IPS-NIHi7 (cell line): ENCODE measurements around the gene LRRC51.
"Not testable (repeated sequence)": the region's sequence is repeated elsewhere in the genome, so short reads cannot be mapped to it uniquely, and the experiment has no call there.

Source experiments
- DNase-seq: peaks from one replicate; pipeline ENCODE4 v3.0.0; 2012; ENCODE audit warnings: mixed read lengths; ENCODE audit errors: extremely low spot score

Gene LRRC51

DNA sequence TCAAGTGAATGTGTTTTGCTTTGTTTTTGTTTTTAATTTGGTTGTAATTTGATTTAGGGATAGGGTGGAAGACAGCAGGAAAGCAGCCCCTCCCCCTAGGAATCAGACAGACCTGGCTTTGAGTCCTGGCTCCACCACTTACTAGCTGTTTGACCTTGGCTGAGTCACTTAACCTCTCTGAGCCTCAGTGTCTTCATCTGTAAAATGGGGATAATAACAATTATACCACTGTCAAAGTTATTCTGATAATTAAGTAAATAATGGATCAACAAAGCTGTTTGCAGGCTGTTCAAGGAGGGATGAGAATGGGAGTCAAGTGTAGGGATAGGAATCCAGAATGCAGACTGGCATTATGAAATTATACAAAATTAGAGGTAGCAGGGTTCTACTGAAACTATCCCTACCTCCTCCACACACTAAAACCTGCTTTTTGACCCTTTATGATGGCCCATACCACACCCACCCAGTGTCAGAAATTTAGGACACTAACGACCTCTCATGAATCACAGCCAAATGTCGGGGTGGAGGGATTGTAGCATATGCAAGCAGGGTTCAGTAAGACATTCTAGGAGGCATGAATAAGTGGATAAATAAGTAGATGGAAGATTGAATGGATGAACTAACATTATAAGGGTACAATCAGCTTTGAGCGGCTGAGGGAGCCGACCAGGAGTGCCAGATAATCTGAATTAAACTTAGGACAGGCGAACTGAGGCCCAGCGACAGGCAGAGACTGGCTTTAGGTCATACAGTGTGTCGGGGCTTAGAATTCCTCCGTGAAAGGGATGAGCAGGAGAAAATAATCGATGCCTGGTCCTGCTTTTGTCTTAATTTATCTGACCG, 30.9 kb downstream of the LRRC51 start:
- DNase-seq = no peak

DNA sequence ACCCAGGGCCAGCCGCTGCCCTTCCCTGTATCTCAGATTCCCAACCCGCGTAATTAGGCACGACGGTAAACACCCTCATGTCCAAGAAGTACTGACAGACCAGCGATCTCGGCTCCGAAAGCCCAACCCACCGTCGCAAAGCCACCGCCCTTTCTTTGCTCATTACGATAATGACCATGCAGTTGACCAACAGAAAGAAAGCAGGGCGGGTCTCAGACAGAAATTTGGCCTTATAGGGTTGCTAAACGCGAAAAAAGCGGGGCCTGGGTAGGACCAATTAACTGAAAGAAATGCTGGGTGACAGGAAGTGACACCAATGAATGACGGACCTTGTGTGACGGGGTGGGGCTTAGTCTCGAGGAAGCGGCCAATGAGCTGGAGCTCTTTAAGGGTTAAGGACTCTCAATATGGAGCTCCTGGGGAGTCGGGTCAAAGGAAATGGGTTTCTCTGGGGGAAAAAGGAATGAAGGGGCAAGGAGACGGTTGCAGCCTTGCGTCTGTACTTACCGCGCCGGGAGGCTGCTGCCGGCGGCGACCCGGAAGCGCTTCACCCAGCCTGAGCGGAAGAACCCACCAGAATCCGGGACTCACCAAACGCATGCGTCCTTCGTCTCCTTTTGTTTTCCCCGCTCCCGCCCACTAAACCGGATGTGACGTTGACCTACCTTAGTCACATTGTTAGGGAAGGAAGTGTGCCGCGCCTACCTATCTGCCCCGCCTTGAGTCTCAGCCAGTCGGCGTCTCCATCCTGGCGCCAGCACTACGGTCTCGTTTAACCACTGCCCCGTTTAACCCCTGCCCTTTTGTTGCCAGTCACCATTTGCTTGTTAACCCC, 31.7 kb downstream of the LRRC51 start, which contains the start of gene ANAPC15:
TSS of gene ANAPC15 (minus strand) at position 553 of the 835 bp plus-strand sequence. CDS start 1,419 bp downstream, outside the sequence.
- peak; percentile 93 for DNase-seq

DNA sequence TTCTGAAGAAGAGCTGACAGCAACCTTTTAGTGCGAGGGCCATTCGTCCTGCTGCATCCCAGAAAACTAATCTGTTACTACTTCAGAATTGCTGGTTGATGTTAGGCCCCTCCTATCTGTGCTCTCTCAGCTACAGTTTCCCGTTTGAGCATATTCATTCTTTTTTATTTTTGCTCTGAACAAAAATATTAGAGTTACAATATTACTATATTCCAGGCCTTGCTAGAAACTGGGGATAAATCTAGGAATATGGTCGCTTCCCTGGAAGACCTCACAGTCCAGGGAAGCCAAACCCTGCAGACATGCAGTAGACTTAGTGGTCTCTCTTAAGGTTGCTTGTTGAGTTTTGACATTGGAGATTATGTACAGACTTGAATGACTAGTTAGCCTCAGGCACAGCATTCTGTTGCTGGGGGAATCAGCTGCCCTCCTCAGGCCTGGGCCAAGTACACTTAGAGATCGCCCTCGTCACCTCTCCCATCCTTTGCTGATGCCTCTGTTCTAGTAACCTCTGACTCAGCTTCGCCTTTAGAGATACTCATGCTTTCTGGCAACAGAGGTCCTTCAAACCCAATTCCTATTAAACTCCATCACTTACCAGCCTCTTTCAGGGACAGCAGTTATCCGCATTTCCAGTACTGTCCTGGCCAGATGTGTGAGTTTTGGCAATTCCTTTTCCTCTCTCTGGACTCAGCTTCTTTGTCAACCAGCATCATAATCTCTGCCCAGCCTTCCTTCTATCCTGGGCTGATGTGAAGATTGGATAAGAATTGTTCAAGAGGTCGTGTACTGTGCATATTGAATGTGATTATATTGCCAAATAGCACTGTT, 32.5 kb downstream of the LRRC51 start:
- no peak for DNase-seq

DNA sequence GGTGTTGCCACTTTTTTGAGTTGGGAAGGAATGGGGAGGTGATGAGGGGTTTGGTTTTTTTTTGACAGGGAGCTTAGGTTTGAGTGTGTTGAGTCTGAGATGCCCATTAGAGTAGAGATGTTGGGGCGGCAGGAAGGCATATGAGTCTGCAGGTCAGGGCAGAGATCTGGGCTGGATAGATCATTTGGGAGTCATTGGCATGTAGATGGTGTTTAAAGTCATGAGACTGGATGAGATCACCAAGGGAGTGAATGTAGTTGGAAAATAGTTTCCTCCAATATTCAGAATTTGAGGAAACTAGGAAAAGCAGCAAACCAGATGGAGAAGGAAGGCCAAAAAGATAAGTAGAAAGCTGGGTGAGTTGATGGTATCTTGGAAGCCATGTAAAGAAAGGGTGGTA, 33.9 kb downstream of the LRRC51 start:
- no peak for DNase-seq

DNA sequence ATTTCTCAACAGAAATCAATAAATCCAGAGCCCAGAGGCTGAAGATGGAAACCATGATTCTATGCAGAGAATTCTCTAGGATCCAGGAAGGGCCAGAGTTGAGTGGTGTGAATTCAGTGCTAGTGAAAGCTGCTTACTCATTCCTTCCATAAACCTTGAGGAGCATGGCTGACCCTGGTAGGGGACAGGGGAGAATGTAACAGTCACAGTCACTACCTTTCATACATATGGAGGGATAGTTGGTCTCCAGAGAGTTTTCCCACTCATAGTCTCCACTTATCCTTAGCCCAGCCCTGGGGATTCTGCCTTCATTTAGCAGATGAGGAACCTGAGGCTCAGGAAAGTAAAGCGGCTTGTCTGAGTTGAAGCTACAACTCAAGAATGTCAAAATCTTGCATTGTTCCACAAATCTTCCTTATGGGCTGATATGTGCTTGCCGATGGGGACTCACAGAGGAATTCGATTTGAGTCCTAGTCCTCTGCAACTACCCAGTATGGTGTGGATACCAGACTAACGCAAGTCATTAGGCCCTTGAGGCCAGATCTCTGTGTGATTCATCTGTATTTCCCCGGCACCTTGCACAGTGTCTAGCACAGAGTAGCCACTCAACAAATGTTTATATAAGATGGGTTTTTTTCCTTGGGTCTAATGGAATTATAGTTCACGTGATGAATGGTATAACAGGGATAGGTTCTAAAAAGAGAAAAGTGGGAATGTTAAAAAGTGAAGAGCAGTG, 35.5 kb downstream of the LRRC51 start:
- no peak for DNase-seq

DNA sequence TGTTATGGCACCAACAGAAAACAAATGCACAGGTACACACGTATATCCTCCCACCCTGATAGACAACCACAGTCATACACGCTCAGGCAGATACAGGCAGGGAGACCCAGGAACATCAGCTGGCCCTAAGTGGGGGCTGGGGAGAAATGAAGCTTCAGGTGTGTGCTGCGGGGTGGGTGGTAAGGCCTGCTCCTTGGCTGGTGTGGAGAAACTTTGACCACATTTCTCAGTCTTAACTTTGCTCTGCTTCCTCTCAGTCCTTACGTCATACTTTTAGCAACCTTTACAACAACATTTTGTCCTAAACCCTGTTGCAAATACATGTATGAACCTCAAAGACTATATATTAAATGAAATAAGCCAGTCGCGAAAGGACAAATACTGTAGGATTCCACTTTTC, 38.5 kb downstream of the LRRC51 start:
- DNase-seq = no peak

DNA sequence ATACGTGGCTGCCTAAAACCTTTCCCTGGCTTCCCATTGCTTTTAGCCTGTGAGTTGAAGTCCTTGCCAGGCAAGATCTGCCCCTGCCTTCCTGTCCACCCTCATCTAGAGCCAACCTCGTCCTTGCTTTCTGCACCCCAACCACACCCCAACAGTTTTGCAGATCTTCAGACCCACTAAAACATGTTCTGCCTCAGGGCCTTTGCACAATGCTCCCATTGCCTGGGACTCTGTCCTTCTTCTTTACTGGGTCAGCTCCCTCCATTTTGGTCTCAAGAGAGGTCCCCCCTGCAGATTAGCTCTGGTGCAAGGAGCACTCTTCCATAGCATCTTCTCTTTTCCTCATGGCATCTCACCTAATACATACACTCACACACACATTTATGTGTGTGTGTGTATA, 40.3 kb downstream of the LRRC51 start:
- DNase-seq = no peak

DNA sequence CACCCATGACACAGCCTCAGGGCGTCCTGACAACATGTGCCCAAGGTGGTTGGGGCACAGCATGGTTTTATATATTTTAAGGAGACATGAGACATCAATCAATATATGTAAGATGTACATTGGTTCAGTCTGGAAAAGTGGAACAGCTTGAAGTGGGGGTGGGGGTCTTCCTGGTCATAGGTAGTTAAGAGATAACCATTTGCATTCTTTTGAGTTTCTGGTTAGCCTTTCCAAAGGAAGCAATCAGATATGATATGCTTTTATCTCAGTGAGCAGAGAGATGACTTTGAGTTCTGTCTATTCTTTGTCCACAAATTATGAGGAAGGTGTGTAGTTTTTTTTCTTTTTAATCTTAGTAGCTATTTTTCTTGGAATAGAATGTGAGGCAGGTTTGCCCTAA, 42.0 kb downstream of the LRRC51 start:
- DNase-seq = no peak

DNA sequence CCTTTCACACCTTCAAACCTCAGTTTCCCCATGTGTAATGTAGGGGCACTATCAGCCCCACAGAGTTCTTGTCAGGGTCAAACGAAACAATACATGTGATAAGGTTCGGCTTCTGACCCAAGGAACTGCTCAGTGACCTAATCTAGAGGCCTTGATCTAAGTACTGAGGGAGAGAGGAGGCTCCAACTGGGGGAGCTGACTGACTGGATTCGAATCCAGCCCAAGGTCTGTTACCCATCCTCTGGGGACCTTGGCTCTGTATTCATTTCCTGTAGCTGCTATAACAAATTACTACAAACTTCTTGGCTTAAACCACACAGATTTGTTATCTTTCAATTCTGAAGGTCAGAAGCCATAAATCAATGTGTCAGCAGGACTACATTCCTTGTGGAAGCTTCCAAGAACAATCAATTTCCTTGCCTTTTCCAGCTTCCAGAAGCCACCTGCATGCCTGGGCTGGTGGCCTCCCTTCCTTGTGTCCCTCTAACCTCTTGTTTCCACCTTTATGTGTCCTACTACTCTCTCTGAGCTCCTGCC, 42.5 kb downstream of the LRRC51 start:
- DNase-seq = no peak

DNA sequence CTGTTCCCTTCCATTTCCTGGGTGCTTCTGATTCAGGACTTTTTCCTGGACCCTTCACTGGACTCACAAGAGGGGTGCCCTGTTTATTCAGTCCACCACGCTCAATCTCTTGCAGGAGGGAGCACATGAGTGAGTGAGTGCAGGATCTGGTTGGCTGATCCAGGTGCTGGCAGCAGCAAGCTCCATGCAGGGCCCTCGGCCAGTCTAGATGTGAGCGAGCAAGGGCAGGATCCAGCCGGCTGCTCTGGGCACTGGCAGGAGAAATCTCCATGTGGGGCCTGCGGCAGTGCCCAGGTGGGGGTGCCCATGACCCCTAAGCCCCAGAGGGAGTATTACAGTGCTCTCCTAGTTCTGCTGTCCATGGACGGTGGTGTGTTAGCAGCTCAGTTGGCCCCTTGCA, 43.4 kb downstream of the LRRC51 start:
- no peak for DNase-seq

DNA sequence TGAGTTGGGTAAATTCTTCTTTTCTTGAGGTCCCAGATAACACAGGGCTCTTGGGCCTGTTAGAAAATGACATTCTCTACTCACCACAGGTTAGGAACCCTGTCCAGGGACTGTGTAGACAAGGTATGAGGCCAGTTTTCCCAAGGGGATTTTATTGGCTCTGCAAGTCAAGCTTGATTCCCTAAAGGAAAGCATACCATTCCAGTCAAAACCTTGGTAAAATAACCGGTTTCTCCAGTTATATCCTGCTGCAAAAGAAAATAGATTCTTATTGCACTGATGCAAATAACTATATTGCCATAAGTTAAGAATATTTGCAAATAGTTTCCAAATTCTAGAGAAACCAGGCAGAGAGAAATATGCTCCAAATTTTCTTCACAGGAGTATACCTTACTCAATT, 45.3 kb downstream of the LRRC51 start:
- DNase-seq = no peak

DNA sequence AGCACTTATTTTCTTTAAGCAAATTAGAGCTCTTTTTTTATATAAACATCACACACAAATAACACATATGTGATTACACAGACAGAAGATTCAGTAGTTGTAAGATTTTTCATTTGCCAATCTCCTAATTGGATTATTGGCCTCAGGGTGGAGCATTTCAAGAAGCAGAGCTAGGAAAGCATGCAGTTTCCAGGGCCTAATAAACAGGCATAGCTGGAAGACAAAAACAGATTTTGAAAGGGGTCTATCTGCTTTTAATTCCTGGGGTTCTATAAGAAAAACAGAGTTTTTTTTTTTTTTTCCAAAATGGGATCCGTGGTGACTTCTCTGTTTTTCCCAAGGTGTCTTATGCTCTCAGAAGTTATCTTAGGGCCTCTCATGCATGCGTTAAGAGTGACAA, 47.3 kb downstream of the LRRC51 start:
- DNase-seq = no peak

DNA sequence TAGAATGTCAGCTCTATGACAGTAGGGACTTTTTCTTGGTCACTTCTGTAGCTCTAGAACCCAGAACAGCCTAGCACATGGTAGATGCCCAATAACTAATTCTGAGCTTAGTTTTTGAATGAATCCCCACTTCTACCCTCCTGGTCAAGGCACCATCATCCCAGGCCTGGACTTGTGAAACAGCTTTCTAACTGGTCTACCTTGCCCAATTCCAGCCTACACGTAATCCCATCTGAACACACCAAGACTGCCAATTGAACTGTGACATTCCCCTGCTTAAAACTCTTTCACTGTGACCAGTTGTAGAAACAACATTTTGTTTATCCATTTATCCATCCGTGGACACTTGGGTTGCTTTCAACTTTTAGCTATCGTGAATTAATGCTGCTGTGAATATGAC, 48.7 kb downstream of the LRRC51 start:
- no peak for DNase-seq

DNA sequence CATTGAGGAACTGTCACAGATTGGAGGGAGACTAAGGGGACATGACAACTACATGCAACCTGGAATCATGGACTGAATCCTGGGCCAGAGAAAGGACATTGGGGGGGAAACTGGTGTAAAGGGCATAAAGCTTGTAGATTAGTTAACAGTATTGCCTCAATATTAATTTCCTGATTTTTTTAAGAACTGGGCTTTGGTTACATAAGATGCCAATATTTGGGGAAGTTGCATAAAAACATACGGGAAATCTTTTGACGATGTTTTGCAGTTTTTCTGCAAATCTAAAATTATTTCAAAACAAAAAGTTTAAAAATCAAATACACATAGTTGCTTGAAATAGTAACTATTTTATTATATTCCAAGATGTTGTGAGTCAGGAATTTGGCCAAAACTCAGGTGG, 52.0 kb downstream of the LRRC51 start:
- no peak for DNase-seq

DNA sequence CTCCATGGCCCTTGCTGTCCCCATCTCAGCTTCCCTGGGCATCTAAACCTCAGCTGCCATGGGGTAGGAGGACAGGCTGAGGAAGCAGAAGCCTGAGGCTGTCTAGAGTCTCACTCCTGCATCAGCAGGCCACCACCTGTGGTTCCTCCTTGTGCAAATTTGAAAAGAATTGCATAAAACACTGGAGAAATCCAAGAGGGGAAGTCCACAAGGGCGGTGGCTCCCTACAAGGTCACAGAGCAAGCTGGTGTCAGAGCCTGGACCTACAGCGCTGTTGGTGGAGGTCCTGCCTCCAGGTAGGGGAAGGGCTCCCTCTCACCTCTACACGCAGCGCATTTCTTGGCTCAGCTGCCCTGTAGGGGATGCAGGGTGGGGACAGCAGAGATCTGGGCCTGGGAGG, 54.8 kb downstream of the LRRC51 start, which contains the start of gene FOLR3:
TSS of gene FOLR3 (plus strand) at position 253 of the 400 bp plus-strand sequence. CDS start 228 bp downstream, outside the sequence.
- not testable (repeated sequence) for DNase-seq

DNA sequence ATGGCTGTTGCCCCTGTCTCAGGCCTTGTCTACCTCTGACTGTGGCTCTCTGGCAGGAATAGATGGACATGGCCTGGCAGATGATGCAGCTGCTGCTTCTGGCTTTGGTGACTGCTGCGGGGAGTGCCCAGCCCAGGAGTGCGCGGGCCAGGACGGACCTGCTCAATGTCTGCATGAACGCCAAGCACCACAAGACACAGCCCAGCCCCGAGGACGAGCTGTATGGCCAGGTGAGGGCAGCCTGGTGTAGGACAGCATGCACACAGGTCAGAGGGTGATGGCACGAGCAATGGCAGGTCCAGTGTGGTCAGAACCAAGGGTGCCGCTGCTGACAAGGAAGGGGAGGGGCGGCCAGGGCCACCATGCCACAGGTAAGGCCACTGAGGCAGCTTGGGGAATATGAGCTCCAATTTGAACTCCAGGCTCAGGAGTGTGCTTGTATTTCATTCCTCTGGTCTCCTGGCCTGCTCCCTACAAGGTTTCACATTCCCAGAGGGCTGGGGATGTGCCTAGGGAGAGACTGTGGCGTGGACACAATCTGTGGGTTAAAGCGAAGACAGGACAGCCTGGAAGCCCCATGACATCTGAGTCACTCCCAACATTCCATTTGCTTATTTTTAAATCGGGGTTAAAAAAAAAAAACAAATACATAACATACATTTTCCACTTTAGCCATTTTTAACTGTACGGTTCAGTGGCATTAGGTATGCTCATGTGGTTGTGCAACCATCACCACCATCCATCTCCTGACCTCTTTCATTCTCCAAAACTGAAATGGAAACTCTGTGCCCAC, 55.4 kb downstream of the LRRC51 start:
- no peak for DNase-seq

DNA sequence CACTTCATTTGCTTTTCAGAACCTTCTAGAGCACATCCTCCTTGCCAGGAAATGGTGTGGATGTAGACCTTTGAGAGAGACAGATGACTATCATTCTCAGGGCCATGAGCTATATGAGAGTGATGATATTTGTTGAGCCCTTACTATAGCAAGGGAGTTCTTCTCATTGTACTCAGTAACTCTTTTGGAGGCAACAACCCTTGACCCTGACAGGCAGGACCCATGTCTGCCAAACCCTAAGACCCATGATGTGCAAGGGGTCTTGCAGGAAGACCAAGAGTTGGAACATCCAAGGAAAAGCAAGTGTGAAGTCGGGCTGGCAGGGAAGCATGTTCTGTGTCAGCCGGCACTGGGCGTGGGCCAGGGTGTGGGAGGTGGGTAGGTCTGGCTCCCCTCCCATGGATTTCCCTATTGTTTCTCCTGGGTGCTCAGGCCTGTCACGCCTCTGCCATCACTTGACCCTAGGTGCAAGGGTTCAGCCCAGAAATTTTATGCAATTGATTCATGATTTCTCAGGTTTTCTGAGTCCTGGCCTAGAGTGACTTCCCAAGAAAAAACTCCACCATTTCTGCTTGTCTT, 56.1 kb downstream of the LRRC51 start:
- DNase-seq = no peak

DNA sequence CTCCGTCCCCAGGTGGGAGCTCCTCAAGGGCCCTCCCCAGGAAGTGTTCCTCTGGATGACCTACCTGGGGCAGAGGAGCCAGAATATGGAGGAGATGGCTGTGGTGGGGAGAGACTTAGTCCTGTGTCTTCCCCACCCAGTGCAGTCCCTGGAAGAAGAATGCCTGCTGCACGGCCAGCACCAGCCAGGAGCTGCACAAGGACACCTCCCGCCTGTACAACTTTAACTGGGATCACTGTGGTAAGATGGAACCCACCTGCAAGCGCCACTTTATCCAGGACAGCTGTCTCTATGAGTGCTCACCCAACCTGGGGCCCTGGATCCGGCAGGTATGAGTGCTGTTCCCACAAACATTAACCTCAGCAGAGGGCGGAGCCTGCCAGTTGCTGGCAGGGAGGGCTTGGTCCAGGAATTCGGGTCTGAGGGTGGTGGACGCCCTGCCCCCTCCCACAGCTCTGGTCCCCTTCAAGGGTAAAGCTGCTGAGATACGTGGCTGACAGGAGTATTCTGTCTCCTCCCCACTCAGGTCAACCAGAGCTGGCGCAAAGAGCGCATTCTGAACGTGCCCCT, 58.3 kb downstream of the LRRC51 start:
- no peak for DNase-seq

DNA sequence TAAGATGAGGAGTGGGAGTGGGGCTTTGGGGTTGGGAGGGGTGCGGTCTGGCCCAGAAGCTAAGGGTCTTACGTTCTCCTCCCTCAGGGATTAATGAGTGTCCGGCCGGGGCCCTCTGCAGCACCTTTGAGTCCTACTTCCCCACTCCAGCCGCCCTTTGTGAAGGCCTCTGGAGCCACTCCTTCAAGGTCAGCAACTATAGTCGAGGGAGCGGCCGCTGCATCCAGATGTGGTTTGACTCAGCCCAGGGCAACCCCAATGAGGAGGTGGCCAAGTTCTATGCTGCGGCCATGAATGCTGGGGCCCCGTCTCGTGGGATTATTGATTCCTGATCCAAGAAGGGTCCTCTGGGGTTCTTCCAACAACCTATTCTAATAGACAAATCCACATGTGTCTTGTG, 58.9 kb downstream of the LRRC51 start:
- no peak for DNase-seq
